B cell (primary cell): Measurements from ENCODE around the gene SCMH1. TPM values are rescaled to one million over a fixed set of nuclear protein-coding genes. Genes with fewer than 3 reads are reported as not detected.

ENCODE experiments used
- ATAC-seq: fragments of 200-7000 bp; cut with Tn5 transposase; one replicate; pipeline ENCODE4 v1.10.0; 2021; ENCODE audit warnings: low read depth, mild to moderate bottlenecking, moderate number of reproducible peaks, moderate library complexity
- CTCF ChIA-PET: fragments of 350-600 bp; sonication (Branson Sonifier 250); formaldehyde crosslinking; loops from one replicate; lab custom pipeline; 2021; ENCODE audit warnings: antibody characterized with exemption, inconsistent platforms; lab: Charles Lee
- POLR2A ChIA-PET: fragments of 350-600 bp; sonication (Branson Sonifier 250); formaldehyde crosslinking; loops from one replicate; lab custom pipeline; 2021; ENCODE audit warnings: antibody characterized with exemption; lab: Charles Lee
- DNase-seq: peaks from one replicate; pipeline ENCODE4 v3.0.0; 2013
- H2AFZ ChIP-seq: 2 replicates; pipeline ENCODE4 v1.6.1; 2012; ENCODE audit warnings: mild to moderate bottlenecking, low read depth, low read length; ENCODE audit not compliant: insufficient read depth, poor library complexity, severe bottlenecking
- H3K27ac ChIP-seq, 2 donors: 1 replicate in 1 of 2; 2 replicates in 1 of 2; pipeline ENCODE4 v1.5.1; 2012 to 2013; ENCODE audit warnings: low read length in 2 of 2, mild to moderate bottlenecking in 2 of 2, moderate library complexity in 1 of 2
- H3K27me3 ChIP-seq, 4 experiments: fragments of 200-600 bp in 1 of 4; sonication (generic) in 1 of 4; replicated peaks in 1 of 4; 1 replicate in 2 of 4; 2 replicates in 2 of 4; pipeline versions ENCODE4 v1.6.1 to v1.7.0; 2013 to 2016; ENCODE audit warnings: low read length in 3 of 4, mild to moderate bottlenecking in 2 of 4, mixed read lengths in 1 of 4, moderate library complexity in 1 of 4; ENCODE audit not compliant: insufficient read depth in 4 of 4, control insufficient read depth in 3 of 4; ENCODE audit errors: control extremely low read depth in 1 of 4
- H3K36me3 ChIP-seq, 2 experiments: replicated peaks in 1 of 2; 1 replicate in 1 of 2; 2 replicates in 1 of 2; pipeline versions ENCODE4 v1.6.1 to v1.7.1; 2013; ENCODE audit warnings: low read length in 1 of 2; ENCODE audit not compliant: insufficient read depth in 2 of 2, control insufficient read depth in 1 of 2; ENCODE audit errors: control extremely low read depth in 1 of 2, extremely low read depth in 1 of 2
- H3K4me1 ChIP-seq, 2 donors: fragments of 200-600 bp in 1 of 2; sonication (generic) in 1 of 2; 1 replicate in 1 of 2; 2 replicates in 1 of 2; pipeline versions ENCODE4 v1.5.1 to v1.6.1; 2013 to 2017; ENCODE audit warnings: low read length in 2 of 2; ENCODE audit not compliant: control insufficient read depth in 2 of 2, insufficient read depth in 2 of 2
- H3K4me2 ChIP-seq: replicated peaks from 2 replicates; pipeline ENCODE3; 2012; ENCODE audit warnings: mild to moderate bottlenecking, low read depth, low read length; ENCODE audit not compliant: poor library complexity, severe bottlenecking
- H3K4me3 ChIP-seq, 5 experiments: fragments of 200-600 bp in 1 of 5; sonication (generic) in 1 of 5; 1 replicate in 3 of 5; 2 replicates in 2 of 5; pipeline versions ENCODE4 v1.5.1 to v1.7.0; 2011 to 2016; ENCODE audit warnings: low read length in 4 of 5, mild to moderate bottlenecking in 4 of 5, low read depth in 2 of 5, control low read depth in 1 of 5, moderate library complexity in 1 of 5; ENCODE audit not compliant: insufficient read depth in 1 of 5; ENCODE audit errors: control extremely low read depth in 1 of 5, extremely low read depth in 1 of 5
- H3K79me2 ChIP-seq: fragments of 200-600 bp; sonication (generic); one replicate; pipeline ENCODE4 v1.6.0; 2016; ENCODE audit warnings: low read length; ENCODE audit not compliant: control insufficient read depth, insufficient read depth
- H3K9ac ChIP-seq: fragments of 200-600 bp; sonication (generic); 2 replicates; pipeline ENCODE4 v1.6.1; 2017; ENCODE audit warnings: mild to moderate bottlenecking, low read length, moderate library complexity
- H3K9me3 ChIP-seq, 3 donors: one replicate each; pipeline versions ENCODE4 v1.6.1 to v1.7.1; 2013; ENCODE audit warnings: low read length in 2 of 3; ENCODE audit not compliant: control insufficient read depth in 2 of 3, insufficient read depth in 1 of 3; ENCODE audit errors: control extremely low read depth in 1 of 3
- H4K20me1 ChIP-seq: 2 replicates; pipeline ENCODE4 v1.6.0; 2012; ENCODE audit warnings: mild to moderate bottlenecking, low read length; ENCODE audit not compliant: insufficient read depth, control insufficient read depth, poor library complexity, severe bottlenecking
- H3K27ac Mint-ChIP-seq: one replicate; pipeline ENCODE4 v1.8.0; 2021; ENCODE audit warnings: mixed read lengths
- H3K27me3 Mint-ChIP-seq: one replicate; pipeline ENCODE4 v1.8.0; 2021; ENCODE audit warnings: mixed read lengths
- H3K4me1 Mint-ChIP-seq: one replicate; pipeline ENCODE4 v1.8.0; 2021; ENCODE audit warnings: mixed read lengths
- H3K4me3 Mint-ChIP-seq: one replicate; pipeline ENCODE4 v1.8.0; 2021; ENCODE audit warnings: mixed read lengths
- H3K9me3 Mint-ChIP-seq: one replicate; pipeline ENCODE4 v1.8.0; 2022; ENCODE audit warnings: mixed read lengths; ENCODE audit not compliant: insufficient read depth
- EZH2 ChIP-seq: IDR thresholded peaks from 2 replicates; pipeline ENCODE4 v1.6.1; 2012; ENCODE audit warnings: borderline replicate concordance, low read depth, mild to moderate bottlenecking, moderate library complexity, low read length; ENCODE audit not compliant: insufficient read depth, poor library complexity, severe bottlenecking
- WGBS: methylation state at CpG from one replicate; pipeline ENCODE4 v1.1.5; 2013; ENCODE audit warnings: missing lambda C conversion rate; ENCODE audit not compliant: insufficient coverage; 5-methylcytosine and 5-hydroxymethylcytosine counted together
- intact Hi-C: fragments of 100-400 bp; cut with micrococcal nuclease; formaldehyde crosslinking; loops from one replicate; pipeline ENCODE4 v1.10.0; 2022
- polyA plus RNA-seq: library from polyadenylated mRNA; depleted of rRNA; stranded (reverse); fragments of >200 nt; gene quantifications from 2 replicates; pipeline ENCODE4 v1.2.3, GENCODE V29; 2012
- total RNA-seq, 2 donors: library from RNA; stranded (reverse); fragments of 120-200 nt in 1 of 2; gene quantifications; 1 replicate in 1 of 2; 2 replicates in 1 of 2; pipeline versions ENCODE4 v1.2.3 to v1.2.4, GENCODE V29; 2013 to 2022
- TF ChIP-seq, protein P1 (sequence below): fragments of 200-600 bp; IDR thresholded peaks from one replicate; pipeline ENCODE4 v1.8.0; 2022; ENCODE audit warnings: antibody characterized with exemption, mild to moderate bottlenecking

SCMH1 gene
- total and polyA plus RNA-seq, 2 donors (not counting 1 experiment from before 2014, with no cell fraction given), result 29.4 to 33.3 TPM

DNA sequence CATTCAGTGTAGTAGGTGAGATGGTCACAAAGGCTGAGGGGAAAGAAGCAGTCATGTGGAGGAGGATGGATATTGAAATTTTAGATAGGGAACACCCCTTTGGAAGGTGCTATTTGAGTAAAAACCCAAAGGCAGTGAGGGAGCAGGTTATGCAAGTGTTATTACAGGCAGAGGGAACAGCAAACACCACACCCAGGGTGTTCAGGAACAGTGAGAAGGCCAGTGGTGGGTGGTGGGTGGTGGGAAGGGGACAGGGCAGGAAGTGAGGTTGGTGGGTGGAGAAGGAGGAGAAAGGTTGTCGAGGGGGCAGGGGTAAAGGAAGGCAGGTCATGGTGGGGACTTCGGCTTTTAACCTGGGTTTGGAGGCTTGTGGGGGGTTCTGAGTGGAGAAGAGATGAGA is 39.2 kb upstream of the SCMH1 start:
- ChIA-PET CTCF (interaction anchor here (1.1 to 5.9 kb wide), 3 partner anchors 21 to 141 kb away, joined by 3 to 73 read pairs (median 4); no protein-coding TSS in a partner anchor), POLR2A (no interaction called here)
- Histone ChIP-seq H3K4me3 (no peak overlapping the region), H3K36me3 (no peaks in the 10 kb centered on the region), H3K79me2 (no peaks in the 10 kb centered on the region), H3K9me3 (no peaks in the 10 kb centered on the region), H3K9ac (no peak overlapping the region), H3K27me3 (peaks cover 0 to 5% (median 2%) of the 10 kb centered on the region in 4 experiments), H3K4me2 (no peak overlapping the region), H2AFZ (no peak overlapping the region), H3K27ac (no peak overlapping the region), H4K20me1 (no peaks in the 10 kb centered on the region), H3K4me1 (no peaks in the 10 kb centered on the region)
- 38% methylated on average over 1 of the region's 2 CpGs for WGBS
- peaks cover 34% of the 10 kb centered on the region for H3K27me3 Mint-ChIP-seq
- no peak for TF ChIP-seq EZH2
- TF ChIP-seq, protein P1, sequence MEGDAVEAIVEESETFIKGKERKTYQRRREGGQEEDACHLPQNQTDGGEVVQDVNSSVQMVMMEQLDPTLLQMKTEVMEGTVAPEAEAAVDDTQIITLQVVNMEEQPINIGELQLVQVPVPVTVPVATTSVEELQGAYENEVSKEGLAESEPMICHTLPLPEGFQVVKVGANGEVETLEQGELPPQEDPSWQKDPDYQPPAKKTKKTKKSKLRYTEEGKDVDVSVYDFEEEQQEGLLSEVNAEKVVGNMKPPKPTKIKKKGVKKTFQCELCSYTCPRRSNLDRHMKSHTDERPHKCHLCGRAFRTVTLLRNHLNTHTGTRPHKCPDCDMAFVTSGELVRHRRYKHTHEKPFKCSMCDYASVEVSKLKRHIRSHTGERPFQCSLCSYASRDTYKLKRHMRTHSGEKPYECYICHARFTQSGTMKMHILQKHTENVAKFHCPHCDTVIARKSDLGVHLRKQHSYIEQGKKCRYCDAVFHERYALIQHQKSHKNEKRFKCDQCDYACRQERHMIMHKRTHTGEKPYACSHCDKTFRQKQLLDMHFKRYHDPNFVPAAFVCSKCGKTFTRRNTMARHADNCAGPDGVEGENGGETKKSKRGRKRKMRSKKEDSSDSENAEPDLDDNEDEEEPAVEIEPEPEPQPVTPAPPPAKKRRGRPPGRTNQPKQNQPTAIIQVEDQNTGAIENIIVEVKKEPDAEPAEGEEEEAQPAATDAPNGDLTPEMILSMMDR, result no peak
- no peaks in the 10 kb centered on the region for H3K9me3 Mint-ChIP-seq
- H3K27ac Mint-ChIP-seq, result no peak overlapping the region
- ATAC-seq (no peak), DNase-seq (no peak)
- no peaks in the 10 kb centered on the region for H3K4me1 Mint-ChIP-seq
- no peak overlapping the region for H3K4me3 Mint-ChIP-seq
- intact Hi-C loops, result no loop called here

DNA sequence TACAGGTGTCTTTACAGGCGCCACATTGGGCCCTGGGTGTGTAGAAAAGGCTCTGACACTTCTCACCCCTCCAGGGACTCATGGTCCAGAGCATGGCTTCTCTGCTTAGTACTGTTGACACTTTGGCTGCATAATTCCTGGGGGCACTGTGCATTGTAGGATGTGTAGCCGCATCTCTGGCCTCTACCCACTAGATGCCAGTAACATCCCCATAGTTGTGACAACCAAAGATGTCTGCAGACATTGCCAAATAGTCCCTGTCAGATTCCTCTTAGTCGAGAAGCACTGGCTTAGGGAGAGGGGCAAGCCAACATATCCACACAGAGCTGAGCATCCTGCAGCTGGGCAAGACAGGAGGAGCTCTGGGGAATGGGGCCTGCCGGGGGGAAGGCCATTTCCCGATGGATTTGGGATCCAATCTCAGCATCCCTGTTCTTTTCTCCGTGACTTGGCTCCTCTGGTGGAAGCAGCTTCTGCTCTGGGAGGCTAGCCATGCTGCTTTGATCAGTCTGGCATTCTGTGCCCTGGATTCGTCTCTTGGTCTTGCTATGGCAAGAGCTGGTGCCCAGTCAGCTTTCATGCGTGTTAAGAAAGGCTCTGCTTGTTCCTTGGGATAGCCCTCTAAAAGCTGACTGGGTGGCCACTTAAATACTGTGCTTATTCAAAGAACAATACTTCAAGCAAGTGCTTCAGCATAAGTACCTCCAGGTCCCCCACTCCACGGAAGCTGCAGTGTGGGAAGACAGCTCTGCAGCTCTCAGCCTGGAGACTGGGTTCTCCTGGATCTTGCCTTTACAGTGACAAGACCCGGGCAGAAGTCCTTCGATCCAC is 38.3 kb upstream of the SCMH1 start:
- H3K4me3 Mint-ChIP-seq, result no peak overlapping the region
- POLR2A ChIA-PET, result no interaction called here
- Histone ChIP-seq H3K9me3 (no peaks in the 10 kb centered on the region), H3K36me3 (no peaks in the 10 kb centered on the region), H3K4me1 (no peaks in the 10 kb centered on the region), H3K4me2 (no peak overlapping the region), H2AFZ (no peak overlapping the region), H3K27me3 (peaks cover 0 to 5% (median 2%) of the 10 kb centered on the region in 4 experiments), H3K79me2 (no peaks in the 10 kb centered on the region), H3K9ac (no peak overlapping the region), H3K4me3 (no peak overlapping the region), H3K27ac (no peak overlapping the region), H4K20me1 (no peaks in the 10 kb centered on the region)
- peaks cover 27% of the 10 kb centered on the region for H3K27me3 Mint-ChIP-seq
- no peak overlapping the region for H3K27ac Mint-ChIP-seq
- DNase-seq, result no peak
- CTCF ChIA-PET, result interaction anchor here (1.1 to 5.9 kb wide), 2 partner anchors 20 to 138 kb away, joined by 3 to 73 read pairs; no protein-coding TSS in a partner anchor
- intact Hi-C loops, result no loop called here
- no peaks in the 10 kb centered on the region for H3K4me1 Mint-ChIP-seq
- no peak for TF ChIP-seq EZH2
- TF ChIP-seq, protein P1, result no peak
- WGBS, result 89% methylated on average over 8 of the region's 11 CpGs
- ATAC-seq, result no peak
- H3K9me3 Mint-ChIP-seq, result no peaks in the 10 kb centered on the region
